ENCODE data around the gene RPS6KB1.
"Not testable (repeated sequence)": the region's sequence is repeated elsewhere in the genome, so short reads cannot be mapped to it uniquely, and the experiment has no call there.

The RPS6KB1 gene

GRCh38 chr17:59872351-59872750 lies 20.6 kb upstream of the RPS6KB1 start:
- DNase-seq, result no peak

DNA sequence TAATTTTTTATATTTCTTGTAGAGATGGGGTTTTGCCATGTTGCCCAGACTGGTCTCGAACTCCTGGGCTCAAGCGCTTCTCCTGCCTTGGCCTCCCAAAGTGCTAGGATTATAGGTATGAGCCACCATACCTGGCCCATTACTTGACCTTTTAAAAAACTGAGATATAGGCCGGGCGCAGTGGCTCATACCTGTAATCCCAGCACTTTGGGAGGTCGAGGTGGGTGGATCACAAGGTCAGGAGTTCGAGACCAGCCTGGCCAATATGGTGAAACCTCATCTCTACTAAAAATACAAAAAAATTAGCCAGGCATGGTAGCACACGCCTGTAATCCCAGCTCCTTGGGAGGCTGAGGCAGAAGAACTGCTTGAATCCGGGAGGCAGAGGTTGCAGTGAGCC lies 19.5 kb upstream of the RPS6KB1 start:
- DNase-seq, result not testable (repeated sequence)

GRCh38 chr17:59874376-59874775 lies 18.5 kb upstream of the RPS6KB1 start:
- no peak for DNase-seq

- no peak for DNase-seq
These were observed 16.8 kb upstream of the RPS6KB1 start for GRCh38 chr17:59876107-59876506.

DNA sequence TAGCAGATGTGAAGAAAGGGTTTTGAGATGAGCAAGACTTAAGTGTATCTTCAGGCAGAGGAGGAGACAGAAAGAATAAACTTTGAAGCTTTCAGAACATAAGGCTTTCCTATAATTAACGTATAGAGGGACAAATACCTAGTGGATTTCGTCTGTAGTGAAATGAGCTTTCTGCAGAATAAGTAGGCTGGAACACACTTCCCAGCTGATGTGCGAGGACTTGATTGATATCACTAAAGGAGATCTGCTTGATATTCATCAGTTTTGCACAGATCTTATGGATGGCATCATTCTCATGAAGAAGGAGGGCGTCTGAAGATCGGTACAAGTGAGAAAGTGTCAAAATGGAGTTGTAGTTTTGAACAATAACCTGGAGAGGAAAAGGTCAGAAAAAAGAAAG lies 15.0 kb upstream of the RPS6KB1 start:
- no peak for DNase-seq

GRCh38 chr17:59878624-59879023 lies 14.3 kb upstream of the RPS6KB1 start:
- DNase-seq, result no peak

DNA sequence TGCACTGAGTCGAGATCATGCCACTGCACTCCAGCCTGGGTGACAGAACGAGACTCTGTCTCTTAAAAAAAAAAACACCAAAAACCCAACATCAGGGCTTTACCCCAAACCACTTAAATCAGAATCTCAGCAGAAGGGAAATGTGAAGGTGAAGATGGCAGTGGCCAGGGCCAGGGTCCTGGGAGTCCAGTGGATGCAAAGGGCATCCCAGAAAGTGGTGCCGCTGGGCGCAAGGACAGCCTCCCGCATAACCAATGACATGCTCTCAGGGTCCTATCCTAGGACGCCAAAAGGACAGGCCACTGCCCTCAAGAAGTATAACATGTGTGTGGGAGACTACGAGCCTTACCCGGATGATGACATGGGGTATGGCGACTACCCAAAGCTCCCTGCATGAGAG lies 8.1 kb upstream of the RPS6KB1 start:
- DNase-seq, result no peak

DNA sequence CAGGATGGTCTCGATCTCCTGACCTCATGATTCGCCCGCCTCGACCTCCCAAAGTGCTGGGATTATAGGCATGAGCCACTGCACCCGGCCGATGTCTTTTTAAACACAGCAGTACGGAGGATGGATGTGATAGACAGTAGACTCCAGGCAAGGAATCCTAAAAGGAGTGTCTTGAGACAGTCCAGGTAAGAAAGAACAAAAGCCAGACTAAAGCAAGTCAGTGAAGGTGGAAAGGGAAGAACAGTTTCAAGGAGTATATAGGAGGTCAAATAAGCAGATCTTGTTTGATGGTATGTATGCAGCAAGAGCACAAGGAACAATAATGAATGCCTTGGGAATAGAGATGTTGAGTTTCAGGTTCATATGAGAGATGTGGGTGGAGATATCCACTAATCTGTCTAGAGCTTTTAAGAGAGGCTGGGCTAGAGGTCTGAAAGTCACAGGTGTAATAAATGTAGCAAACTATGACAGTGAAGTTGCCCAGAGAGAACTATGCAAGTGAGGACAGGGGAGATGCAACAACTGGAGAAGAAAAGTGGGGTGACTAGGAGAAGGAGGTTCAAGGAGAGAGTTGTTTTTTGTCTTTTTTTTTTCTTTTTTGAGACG lies 4.7 kb upstream of the RPS6KB1 start:
- no peak for DNase-seq

DNA sequence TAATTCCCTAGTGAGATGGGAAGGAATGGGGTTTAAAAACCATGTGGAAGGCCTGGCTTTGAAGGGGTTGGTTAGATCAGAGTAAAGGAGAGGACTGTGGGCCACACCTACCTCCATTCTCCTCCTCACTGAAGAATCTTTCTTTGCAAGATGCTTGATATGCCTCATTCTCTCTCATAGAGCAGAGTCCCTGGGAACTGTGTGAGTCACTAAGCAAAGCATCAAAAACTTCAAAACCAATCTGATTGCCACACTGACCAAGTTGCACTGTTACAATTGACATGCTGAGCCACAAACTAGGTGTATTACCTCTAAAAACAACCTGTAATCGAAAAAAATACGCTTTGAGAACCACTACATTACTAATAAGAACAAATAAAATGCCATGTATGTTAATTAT lies 2.2 kb upstream of the RPS6KB1 start:
- no peak for DNase-seq

DNA sequence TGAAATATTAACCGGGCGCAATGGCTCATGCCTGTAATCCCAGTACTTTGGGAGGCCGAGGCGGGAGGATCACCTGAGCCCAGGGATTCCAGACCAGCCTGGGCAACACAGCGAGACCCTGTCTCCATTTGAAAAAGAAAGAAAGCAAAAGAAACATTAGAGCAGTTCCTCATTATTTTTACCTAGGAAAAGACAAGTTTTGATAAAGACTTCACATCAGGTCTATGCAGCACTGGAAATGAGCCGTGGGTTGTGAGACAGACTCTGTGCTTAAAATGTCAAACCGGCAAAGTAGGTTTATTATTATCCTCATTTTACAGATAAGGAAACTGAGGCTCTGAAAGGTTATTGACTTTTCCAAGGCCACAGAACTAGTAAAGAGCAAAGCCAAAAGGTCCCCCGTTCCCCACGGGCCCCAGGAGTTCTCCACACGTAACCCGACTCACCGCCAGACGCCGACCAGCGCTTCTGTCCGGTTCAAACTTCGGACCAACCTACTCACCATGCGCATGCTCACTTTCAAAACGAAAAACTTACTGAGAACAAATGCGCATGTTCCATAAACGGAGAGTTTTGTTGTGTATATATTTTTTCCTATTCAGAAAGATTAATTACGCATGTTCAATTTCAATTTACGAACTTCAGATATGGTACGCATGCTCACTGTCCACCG lies 534 bp upstream of the RPS6KB1 start:
- DNase-seq, result no peak

DNA sequence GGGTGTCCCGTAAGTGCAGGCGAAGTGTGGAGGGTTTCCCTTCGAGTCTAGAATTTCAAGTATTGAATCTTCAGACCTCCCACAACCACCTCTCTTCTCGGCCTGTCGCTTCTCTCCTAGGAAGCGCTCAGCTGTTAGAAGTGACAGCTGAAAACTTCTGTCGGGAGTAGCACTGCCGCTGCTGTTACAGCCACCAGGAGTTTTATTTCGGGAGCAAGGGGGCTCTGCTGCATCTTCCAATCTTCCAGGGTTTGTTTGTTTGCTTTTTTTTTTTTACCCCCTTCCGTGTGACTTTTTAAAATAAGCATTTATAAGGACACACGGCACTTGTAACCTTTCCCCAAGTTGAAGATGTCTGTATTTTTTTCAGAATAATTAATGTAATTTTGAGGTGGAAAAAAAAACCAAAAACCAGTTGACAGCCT lies 767 bp downstream of the RPS6KB1 start:
- DNase-seq, result no peak

DNA sequence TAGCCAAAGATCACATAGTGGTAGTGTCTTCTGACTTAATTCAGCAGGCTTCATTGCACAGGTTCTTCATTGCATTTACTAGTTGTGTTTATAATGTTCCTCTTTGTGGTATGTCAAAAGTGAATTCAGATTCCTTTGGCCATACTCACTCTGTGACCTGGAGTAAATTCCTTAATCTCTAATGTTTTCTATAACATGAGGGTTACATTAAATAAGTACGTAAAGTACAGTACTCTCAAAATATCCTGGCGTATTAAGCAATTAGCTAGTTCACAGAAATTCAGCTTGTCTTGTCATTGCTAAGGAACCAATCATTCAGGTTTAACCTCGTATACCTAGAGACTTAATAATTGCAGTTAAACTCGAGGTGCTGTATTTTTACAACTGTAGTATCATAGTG lies 4.2 kb downstream of the RPS6KB1 start:
- DNase-seq, result no peak

DNA sequence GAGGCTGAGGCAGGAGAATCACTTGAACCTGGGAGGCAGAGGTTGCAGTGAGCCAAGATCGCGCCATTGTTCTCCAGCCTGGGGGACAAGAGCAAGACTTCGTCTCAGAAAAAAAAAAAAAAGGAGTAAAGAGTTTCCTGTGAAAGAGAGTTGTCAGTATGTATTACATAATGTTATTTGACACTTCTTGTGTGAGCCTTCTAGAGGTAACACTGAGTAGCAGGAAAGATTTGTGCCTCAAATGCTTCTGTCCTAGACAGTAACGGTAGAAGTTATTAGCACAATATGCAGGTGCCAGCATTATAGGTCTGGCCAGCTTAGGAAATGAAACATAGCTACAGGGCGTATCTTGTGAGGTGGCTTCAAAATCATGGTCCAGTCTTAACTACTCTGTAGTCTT lies 6.2 kb downstream of the RPS6KB1 start:
- no peak for DNase-seq

DNA sequence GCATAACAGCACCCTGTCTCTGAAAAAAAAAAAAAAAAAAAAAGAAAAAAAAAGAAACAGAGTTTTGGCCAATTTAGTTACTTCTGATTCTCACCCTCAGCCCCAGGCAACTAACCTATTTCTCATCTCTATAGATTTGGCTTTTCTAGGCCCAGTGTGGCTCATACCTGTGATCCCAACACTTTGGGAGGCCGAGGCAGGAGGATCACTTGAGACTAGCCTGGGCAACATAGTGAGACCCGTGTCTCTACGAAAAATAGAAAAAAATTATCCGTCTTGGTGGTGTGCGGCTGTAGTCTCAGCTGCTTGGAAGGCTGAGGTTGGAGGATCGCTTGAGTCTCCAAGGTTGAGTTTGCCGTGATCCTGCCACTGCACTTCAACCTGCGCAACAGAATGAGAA lies 8.7 kb downstream of the RPS6KB1 start:
- DNase-seq, result no peak

DNA sequence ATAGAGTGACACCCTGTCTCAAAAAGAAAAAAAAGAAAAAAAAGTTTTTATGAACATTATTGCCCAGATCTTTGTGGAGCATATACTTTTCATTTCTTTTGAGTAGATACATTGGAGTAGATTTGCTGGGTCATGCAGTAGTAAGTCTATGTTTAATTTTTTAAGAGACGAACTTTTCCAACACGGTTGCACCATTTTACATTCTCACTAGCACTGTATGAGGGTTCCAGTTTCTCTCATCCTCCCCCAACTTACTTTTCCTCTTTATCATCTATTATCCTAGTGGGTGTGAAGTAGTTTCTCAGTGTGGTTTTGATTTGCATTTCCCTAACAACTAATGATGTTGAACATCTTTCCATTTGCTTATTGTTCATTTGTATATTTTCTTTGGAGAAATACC lies 10.5 kb downstream of the RPS6KB1 start:
- DNase-seq, result no peak

DNA sequence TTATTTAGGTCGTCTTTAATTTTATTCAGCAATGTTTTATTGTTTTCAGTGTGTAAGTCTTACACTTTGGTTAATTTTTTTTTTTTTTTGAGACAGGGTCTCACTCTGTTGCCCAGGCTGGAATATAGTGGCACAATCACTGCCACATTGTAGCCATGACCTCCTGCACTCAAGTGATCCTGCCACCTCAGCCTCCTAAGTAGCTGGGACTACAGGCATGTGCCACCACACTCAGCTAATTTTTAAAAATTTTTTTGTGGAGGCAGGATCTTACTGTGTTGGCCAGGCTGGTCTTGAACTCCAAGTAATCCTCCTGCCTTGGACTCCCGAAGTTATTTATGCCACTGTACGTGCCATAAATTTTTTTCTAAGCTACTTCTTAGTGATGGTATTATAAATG lies 14.5 kb downstream of the RPS6KB1 start:
- no peak for DNase-seq

DNA sequence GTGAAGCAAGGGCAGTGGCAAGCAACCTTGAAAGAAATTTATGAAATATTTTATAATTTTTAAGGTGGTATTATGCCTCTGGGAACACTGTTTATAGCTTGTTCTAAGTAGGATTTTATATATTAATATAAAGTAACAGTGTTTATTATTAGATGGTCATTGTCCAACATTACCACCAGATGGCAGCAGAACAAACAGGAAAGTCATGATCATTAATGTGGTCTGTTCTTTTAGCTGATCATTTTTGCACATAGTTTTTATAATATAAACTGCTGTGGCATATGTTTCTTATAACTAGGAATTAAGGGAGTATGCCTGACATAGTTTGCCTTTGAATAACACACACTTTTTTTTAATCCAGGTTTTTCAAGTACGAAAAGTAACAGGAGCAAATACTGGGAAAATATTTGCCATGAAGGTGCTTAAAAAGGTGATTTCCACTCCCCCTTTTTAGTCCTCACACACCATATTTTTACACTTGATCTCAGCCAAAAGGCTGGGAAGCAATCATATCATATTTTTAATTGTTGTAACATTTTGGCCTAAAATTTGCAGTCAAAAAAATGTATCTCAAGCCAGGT lies 21.4 kb downstream of the RPS6KB1 start:
- no peak for DNase-seq

DNA sequence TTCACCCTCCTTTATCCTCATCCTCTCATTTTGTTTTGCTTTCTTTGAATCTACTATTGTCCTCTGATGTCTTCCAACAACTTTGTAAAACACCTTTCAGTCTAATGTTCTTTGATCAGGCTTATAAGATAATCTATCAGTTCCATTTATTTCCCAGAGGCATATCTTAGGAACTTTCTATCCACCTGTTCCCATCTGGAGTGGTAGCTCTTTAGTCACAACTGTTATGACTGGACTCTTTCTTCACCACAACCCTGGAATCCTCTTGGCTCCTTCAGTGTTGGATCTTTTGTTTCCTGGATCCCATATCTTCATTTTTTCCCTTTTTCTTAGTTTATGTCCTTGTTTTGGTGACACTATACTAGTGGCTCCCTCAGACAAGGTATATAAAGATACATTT lies 23.5 kb downstream of the RPS6KB1 start:
- no peak for DNase-seq

GRCh38 chr17:59920637-59921036 lies 27.7 kb downstream of the RPS6KB1 start:
- DNase-seq, result not testable (repeated sequence)

DNA sequence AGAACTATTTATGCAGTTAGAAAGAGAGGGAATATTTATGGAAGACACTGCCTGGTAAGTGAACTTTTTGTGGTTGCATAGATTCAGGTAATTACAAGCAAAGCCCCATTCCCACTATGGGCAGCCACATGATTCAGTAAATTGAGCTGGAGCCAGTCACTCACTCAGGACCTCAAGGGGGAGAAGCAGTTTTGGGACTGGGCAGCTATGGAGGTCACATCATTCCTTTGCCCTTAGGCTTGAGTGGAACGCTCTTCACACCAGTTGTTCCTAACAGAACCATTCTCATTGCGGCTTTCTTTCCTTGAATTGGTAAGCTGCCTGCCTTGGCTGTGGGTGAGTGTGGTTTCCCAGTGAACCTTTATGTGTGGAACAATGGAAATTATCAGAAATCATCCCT lies 37.2 kb downstream of the RPS6KB1 start:
- DNase-seq, result not testable (repeated sequence)

DNA sequence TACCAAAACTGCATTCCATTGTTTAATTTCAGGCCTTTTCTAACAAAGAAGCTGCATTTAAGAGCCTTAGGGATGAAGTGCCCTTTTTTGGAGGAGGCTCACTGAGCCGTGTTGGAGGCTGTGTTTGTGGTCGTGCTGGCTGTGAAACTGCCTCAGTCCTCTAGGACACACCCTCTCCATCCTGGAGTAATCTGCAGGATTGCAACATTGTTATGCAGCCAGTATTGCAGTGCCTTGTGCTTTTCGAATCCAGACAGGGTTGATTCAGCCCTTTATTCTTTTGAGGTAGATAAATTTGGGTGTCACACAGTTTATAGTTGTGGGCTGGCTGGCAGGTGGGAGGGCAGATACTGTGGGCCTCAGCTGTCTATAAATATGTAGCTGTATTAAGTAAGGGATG lies 37.8 kb downstream of the RPS6KB1 start:
- not testable (repeated sequence) for DNase-seq

DNA sequence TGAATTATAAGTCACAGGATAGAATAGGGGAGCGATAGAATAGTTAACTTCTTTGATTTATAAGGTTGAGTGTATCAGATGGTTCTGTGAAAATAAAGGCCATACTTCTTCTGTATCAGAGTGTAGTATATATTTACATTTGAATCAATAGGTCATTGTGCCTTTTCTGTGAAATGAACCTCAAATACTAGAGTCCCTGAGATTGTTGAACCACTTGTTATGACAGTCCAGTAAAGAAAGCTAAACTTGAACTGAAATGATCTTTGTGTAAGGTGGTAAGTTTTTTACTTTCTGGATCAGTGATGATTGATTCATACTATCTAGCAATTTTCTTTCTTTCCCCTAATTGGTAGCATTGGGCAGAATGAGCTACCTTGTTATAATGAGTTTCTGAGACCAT lies 40.4 kb downstream of the RPS6KB1 start:
- not testable (repeated sequence) for DNase-seq

DNA sequence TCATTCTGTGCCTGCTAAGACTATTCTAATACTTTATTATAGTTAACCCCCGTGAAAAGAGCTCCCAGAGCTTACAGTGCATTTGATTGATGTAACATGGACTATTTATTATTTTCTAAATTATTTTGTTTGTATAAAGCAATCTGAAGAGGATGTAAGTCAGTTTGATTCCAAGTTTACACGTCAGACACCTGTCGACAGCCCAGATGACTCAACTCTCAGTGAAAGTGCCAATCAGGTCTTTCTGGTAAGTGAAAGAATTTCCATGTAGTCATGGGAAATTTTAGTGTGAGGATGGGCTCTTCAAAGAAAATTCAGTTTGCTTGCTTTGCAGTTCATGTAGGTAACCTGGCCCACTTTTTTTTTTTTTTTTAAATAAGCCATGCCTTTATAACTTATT lies 47.8 kb downstream of the RPS6KB1 start:
- DNase-seq, result not testable (repeated sequence)

DNA sequence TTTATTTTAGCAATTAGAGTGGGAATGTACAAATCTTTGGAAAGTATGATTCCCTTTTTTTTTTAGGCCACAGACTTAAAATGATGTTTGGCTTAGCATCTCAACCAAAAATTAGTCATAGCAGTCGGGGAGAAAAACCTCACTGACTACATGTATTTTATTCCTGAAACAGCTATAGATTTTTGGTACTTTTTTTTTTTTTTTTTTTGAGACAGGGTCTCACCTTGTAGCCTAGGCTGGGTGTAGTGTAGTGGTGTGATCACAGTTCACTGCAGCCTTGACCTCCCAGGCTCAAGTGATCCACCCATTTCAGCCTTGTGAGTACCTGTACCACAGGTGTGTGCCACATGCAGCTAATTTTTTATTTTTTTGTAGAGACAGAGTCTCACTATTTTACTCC lies 48.2 kb downstream of the RPS6KB1 start:
- DNase-seq, result no peak

GRCh38 chr17:59946433-59946832 lies 53.5 kb downstream of the RPS6KB1 start:
- DNase-seq, result not testable (repeated sequence)
